K562 (cell line): Measurements from ENCODE around the gene ZFYVE28. TPM values are rescaled to one million over a fixed set of nuclear protein-coding genes. Genes with fewer than 3 reads are reported as not detected.
A peak's percentile ranks its signal among the peaks of the same experiment; 100 is the strongest.

Source experiments
- CBX3 ChIP-seq, 2 experiments: IDR thresholded peaks; 1 replicate in 1 of 2; 2 replicates in 1 of 2; pipeline ENCODE4 v1.6.1; 2012; ENCODE audit warnings: inconsistent platforms in 2 of 2, low read length in 2 of 2, borderline replicate concordance in 1 of 2, control low read depth in 1 of 2
- GATA2 ChIP-seq: sonication (generic); formaldehyde crosslinking; IDR thresholded peaks from 2 replicates; pipeline ENCODE4 v1.4.0; 2020; ENCODE audit warnings: mild to moderate bottlenecking, missing genetic modification reagents
- MAFG ChIP-seq: fragments of 450-650 bp; conservative IDR thresholded peaks from 2 replicates; pipeline ENCODE4 v1.6.1; 2016; ENCODE audit warnings: missing genetic modification characterization, missing compliant biosample characterization
- MCM3 ChIP-seq: fragments of 450-650 bp; IDR thresholded peaks from 2 replicates; pipeline ENCODE4 v1.6.1; 2016
- MEF2D ChIP-seq: conservative IDR thresholded peaks from 2 replicates; pipeline ENCODE4 v1.6.1; 2016; ENCODE audit warnings: low read depth, missing genetic modification characterization, missing compliant biosample characterization
- MYC ChIP-seq, 2 experiments: fragments of 250-450 bp in 1 of 2; sonication (Bioruptor Pico) in 1 of 2; IDR thresholded peaks; 2 replicates each; pipeline versions ENCODE4 v1.5.1 to v1.6.1; 2012 to 2021; ENCODE audit warnings: low read depth in 2 of 2, borderline replicate concordance in 1 of 2, improper control_type of control experiment in 1 of 2, low read length in 1 of 2, mild to moderate bottlenecking in 1 of 2, moderate library complexity in 1 of 2
- NBN ChIP-seq: fragments of 450-650 bp; IDR thresholded peaks from 2 replicates; pipeline ENCODE4 v1.6.1; 2016; ENCODE audit warnings: low read depth, mild to moderate bottlenecking
- NR3C1 ChIP-seq: sonication (generic); formaldehyde crosslinking; IDR thresholded peaks from 2 replicates; pipeline ENCODE4 v1.8.1; 2022; ENCODE audit warnings: missing genetic modification reagents
- RBM15 ChIP-seq: fragments of 200-400 bp; formaldehyde crosslinking; IDR thresholded peaks from 2 replicates; pipeline ENCODE4 v1.6.1; 2018; ENCODE audit warnings: mild to moderate bottlenecking, low read length, moderate library complexity; ENCODE audit not compliant: insufficient read depth
- TARDBP ChIP-seq: fragments of 450-650 bp; IDR thresholded peaks from 2 replicates; pipeline ENCODE4 v1.6.1; 2016
- TCF3 ChIP-seq: sonication (generic); formaldehyde crosslinking; IDR thresholded peaks from 2 replicates; pipeline ENCODE4 v1.4.0; 2020; ENCODE audit warnings: mild to moderate bottlenecking, missing genetic modification reagents
- ZNF175 ChIP-seq: fragments of 200-800 bp; sonication (Bioruptor generic); IDR thresholded peaks from 2 replicates; pipeline ENCODE4 v1.6.1; 2016; ENCODE audit warnings: low read depth, mild to moderate bottlenecking, missing genetic modification characterization, missing compliant biosample characterization
- polyA plus RNA-seq, 8 experiments: library from polyadenylated mRNA; depleted of rRNA in 4 of 8; stranded (reverse) in 5 of 8; unstranded in 3 of 8; fragments of >200 nt; fragmentation: Nextera tagmentation in 2 of 8; fragmentation: Illumina TruSeq in 1 of 8; extraction: Ambion mirVana in 2 of 8; extraction: Trizol in 1 of 8; gene quantifications; 2 replicates each; pipeline versions ENCODE4 v1.2.1 to v1.2.3, GENCODE V29; 2011 to 2014; ENCODE audit warnings: inconsistent platforms in 1 of 8, missing spikeins in 1 of 8
- total RNA-seq, 7 experiments: library from RNA; depleted of rRNA in 6 of 7; stranded (reverse); fragments of >200 nt in 6 of 7; fragmentation: Illumina TruSeq in 2 of 7; extraction: Trizol in 2 of 7; gene quantifications; 2 replicates each; pipeline versions ENCODE4 v1.2.1 to v1.2.3, GENCODE V29; 2011 to 2021; ENCODE audit warnings: low replicate concordance in 1 of 7
- TF ChIP-seq, protein P1 (sequence below): fragments of 250-450 bp; sonication (Bioruptor Pico); IDR thresholded peaks from 2 replicates; pipeline ENCODE4 v1.8.0; 2022; ENCODE audit warnings: inconsistent platforms
- TF ChIP-seq, protein P2 (sequence below): sonication (generic); formaldehyde crosslinking; IDR thresholded peaks from 2 replicates; pipeline ENCODE4 v1.8.0; 2022; ENCODE audit warnings: mild to moderate bottlenecking, missing genetic modification reagents
- TF ChIP-seq, protein P3 (sequence below): fragments of 450-650 bp; formaldehyde crosslinking; IDR thresholded peaks from 2 replicates; pipeline ENCODE4 v1.4.0; 2020; ENCODE audit warnings: mild to moderate bottlenecking, mixed read lengths
- TF ChIP-seq, protein P4 (sequence below): fragments of 450-650 bp; IDR thresholded peaks from 2 replicates; pipeline ENCODE4 v1.6.1; 2018; ENCODE audit not compliant: partially characterized antibody

ZFYVE28 gene
- total and polyA plus RNA-seq, 9 of the 15 experiments (the other 6 are each of a cell fraction or from before 2014, with no cell fraction given) = 1.3 to 24.8 (median 8.9) TPM

DNA sequence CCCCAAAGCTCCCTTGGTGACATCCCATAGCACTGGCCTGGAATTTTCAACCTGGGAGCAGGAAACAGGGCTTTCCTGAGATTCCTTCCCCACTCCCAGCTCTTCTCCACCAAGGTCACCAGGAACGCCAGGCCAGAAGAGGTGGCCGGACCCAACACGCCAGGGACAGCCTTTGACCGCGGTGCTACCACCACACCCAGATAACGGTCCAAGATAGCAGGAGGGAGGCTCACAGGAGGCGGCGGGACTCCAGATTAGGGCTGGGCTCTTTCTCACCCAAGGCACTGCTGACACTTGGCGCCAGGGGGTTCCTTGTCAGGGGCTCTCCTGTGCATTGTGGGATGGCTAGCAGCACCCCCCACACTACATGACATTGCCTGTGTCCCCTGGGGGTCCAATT is 22.9 kb downstream of the ZFYVE28 start (continued):
- TF ChIP-seq MYC (IDR thresholded peaks at IDR 0.05; ENCODE audit: low read depth, low read length) = peak; percentile 80
- peak; percentile 66; the same call in 1 of the 2 replicates for TF ChIP-seq MYC (CRISPR knock-in tag; IDR thresholded peaks at IDR 0.05; ENCODE audit: borderline replicate concordance, low read depth)
- peak; percentile 96 for TF ChIP-seq GATA2
- TF ChIP-seq, protein P1, sequence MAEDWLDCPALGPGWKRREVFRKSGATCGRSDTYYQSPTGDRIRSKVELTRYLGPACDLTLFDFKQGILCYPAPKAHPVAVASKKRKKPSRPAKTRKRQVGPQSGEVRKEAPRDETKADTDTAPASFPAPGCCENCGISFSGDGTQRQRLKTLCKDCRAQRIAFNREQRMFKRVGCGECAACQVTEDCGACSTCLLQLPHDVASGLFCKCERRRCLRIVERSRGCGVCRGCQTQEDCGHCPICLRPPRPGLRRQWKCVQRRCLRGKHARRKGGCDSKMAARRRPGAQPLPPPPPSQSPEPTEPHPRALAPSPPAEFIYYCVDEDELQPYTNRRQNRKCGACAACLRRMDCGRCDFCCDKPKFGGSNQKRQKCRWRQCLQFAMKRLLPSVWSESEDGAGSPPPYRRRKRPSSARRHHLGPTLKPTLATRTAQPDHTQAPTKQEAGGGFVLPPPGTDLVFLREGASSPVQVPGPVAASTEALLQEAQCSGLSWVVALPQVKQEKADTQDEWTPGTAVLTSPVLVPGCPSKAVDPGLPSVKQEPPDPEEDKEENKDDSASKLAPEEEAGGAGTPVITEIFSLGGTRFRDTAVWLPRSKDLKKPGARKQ (CRISPR knock-in tag) = no peak
- no peak for TF ChIP-seq TARDBP
- TF ChIP-seq RBM15 = no peak
- 0 out of 2 replicates have a peak, but pooled peaks have one; percentile 52 for TF ChIP-seq MEF2D (tag)
- no peak for TF ChIP-seq NR3C1 (CRISPR knock-in tag)
- peak; percentile 58 for TF ChIP-seq TCF3 (CRISPR knock-in tag)
- no peak for TF ChIP-seq ZNF175 (CRISPR knock-in tag)
- no peak for TF ChIP-seq MAFG (tag)
- TF ChIP-seq, protein P2, sequence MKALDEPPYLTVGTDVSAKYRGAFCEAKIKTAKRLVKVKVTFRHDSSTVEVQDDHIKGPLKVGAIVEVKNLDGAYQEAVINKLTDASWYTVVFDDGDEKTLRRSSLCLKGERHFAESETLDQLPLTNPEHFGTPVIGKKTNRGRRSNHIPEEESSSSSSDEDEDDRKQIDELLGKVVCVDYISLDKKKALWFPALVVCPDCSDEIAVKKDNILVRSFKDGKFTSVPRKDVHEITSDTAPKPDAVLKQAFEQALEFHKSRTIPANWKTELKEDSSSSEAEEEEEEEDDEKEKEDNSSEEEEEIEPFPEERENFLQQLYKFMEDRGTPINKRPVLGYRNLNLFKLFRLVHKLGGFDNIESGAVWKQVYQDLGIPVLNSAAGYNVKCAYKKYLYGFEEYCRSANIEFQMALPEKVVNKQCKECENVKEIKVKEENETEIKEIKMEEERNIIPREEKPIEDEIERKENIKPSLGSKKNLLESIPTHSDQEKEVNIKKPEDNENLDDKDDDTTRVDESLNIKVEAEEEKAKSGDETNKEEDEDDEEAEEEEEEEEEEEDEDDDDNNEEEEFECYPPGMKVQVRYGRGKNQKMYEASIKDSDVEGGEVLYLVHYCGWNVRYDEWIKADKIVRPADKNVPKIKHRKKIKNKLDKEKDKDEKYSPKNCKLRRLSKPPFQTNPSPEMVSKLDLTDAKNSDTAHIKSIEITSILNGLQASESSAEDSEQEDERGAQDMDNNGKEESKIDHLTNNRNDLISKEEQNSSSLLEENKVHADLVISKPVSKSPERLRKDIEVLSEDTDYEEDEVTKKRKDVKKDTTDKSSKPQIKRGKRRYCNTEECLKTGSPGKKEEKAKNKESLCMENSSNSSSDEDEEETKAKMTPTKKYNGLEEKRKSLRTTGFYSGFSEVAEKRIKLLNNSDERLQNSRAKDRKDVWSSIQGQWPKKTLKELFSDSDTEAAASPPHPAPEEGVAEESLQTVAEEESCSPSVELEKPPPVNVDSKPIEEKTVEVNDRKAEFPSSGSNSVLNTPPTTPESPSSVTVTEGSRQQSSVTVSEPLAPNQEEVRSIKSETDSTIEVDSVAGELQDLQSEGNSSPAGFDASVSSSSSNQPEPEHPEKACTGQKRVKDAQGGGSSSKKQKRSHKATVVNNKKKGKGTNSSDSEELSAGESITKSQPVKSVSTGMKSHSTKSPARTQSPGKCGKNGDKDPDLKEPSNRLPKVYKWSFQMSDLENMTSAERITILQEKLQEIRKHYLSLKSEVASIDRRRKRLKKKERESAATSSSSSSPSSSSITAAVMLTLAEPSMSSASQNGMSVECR = 0 out of 2 replicates have a peak, but pooled peaks have one; percentile 28
- peak in 1 of 2 experiments; percentile 58; a peak in 1 of 3 replicates for TF ChIP-seq CBX3 (IDR thresholded peaks at IDR 0.05; ENCODE audit: borderline replicate concordance in 1 of 2, low read length in 2 of 2)
- no peak for TF ChIP-seq MCM3
- TF ChIP-seq, protein P3, sequence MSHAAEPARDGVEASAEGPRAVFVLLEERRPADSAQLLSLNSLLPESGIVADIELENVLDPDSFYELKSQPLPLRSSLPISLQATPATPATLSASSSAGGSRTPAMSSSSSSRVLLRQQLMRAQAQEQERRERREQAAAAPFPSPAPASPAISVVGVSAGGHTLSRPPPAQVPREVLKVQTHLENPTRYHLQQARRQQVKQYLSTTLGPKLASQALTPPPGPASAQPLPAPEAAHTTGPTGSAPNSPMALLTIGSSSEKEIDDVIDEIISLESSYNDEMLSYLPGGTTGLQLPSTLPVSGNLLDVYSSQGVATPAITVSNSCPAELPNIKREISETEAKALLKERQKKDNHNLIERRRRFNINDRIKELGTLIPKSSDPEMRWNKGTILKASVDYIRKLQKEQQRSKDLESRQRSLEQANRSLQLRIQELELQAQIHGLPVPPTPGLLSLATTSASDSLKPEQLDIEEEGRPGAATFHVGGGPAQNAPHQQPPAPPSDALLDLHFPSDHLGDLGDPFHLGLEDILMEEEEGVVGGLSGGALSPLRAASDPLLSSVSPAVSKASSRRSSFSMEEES (CRISPR knock-in tag) = no peak
- peak; percentile 53; the same call in 1 of the 2 replicates for TF ChIP-seq NBN
- TF ChIP-seq, protein P4, sequence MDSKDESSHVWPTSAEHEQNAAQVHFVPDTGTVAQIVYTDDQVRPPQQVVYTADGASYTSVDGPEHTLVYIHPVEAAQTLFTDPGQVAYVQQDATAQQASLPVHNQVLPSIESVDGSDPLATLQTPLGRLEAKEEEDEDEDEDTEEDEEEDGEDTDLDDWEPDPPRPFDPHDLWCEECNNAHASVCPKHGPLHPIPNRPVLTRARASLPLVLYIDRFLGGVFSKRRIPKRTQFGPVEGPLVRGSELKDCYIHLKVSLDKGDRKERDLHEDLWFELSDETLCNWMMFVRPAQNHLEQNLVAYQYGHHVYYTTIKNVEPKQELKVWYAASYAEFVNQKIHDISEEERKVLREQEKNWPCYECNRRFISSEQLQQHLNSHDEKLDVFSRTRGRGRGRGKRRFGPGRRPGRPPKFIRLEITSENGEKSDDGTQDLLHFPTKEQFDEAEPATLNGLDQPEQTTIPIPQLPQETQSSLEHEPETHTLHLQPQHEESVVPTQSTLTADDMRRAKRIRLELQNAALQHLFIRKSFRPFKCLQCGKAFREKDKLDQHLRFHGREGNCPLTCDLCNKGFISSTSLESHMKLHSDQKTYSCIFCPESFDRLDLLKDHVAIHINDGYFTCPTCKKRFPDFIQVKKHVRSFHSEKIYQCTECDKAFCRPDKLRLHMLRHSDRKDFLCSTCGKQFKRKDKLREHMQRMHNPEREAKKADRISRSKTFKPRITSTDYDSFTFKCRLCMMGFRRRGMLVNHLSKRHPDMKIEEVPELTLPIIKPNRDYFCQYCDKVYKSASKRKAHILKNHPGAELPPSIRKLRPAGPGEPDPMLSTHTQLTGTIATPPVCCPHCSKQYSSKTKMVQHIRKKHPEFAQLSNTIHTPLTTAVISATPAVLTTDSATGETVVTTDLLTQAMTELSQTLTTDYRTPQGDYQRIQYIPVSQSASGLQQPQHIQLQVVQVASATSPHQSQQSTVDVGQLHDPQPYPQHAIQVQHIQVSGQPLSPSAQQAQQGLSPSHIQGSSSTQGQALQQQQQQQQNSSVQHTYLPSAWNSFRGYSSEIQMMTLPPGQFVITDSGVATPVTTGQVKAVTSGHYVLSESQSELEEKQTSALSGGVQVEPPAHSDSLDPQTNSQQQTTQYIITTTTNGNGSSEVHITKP = peak; percentile 73
